Adrenal gland (tissue), 5 donors: Measurements from ENCODE around the gene CORO7.

ENCODE experiments used
- CTCF ChIP-seq, 6 experiments: fragments of 450-650 bp in 4 of 6; fragments of 200-600 bp in 2 of 6; sonication (generic) in 1 of 6; IDR thresholded peaks; 1 replicate in 5 of 6; 2 replicates in 1 of 6; pipeline versions ENCODE4 v1.5.1 to v1.8.0; 2016 to 2021; ENCODE audit warnings: antibody characterized with exemption in 6 of 6, mild to moderate bottlenecking in 2 of 6, moderate library complexity in 1 of 6
- POLR2A ChIP-seq, 2 donors: fragments of 450-650 bp; IDR thresholded peaks; one replicate each; pipeline ENCODE4 v1.6.1; 2017; ENCODE audit warnings: antibody characterized with exemption in 2 of 2, mild to moderate bottlenecking in 2 of 2, moderate library complexity in 1 of 2
- donor health status: DM: no; HTN: no; CAD: no.

GRCh38 chr16:4340443-4340842 is 76.0 kb downstream of the CORO7 start:
- TF ChIP-seq CTCF (IDR thresholded peaks at IDR 0.05), result no peak
- TF ChIP-seq POLR2A (IDR thresholded peaks at IDR 0.05), result no peak
